GM12872 (cell line): ENCODE measurements around the gene ZFHX2.

ENCODE experiments used
- TF ChIP-seq, protein P1 (sequence below): IDR thresholded peaks from 3 replicates; pipeline ENCODE4 v1.5.1; 2011; ENCODE audit warnings: low read depth, mild to moderate bottlenecking, low read length, moderate library complexity; ENCODE audit not compliant: insufficient read depth

Gene ZFHX2

DNA sequence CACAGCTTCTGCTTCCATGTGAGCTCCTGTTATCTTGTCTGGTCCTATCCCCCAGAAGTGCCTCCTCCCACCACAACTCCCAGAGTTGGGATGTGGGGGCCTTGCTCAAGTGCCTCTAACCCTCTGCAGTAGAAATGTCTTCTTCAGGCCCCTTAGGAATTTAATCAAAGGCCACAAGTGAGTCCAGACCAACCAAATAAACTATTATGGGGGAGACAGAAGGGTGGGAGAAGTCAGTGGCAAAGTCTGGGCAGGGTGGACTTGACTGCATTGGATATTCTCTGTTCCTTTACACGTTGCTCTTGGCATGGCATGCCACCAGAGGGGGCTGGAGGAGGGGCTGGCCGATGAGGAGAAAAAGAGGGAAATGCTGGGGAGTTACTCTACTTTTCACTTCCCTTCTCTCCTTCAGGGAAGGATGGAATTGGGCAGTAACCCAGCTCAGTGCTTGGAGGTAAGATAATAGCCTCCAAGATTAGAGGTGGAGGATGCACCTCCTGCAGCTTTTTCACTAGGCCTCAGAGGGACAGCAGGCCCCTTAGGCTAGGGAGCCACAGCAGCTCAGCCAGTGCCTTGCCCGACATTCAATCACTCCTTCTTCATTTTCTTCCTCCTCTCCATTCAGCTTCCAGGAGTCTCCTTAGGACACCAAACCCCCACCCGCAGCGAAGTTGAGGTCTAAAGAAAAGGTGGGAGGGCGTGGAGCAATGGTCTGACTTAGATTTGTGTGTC is 17.2 kb upstream of the ZFHX2 start:
- TF ChIP-seq, protein P1, sequence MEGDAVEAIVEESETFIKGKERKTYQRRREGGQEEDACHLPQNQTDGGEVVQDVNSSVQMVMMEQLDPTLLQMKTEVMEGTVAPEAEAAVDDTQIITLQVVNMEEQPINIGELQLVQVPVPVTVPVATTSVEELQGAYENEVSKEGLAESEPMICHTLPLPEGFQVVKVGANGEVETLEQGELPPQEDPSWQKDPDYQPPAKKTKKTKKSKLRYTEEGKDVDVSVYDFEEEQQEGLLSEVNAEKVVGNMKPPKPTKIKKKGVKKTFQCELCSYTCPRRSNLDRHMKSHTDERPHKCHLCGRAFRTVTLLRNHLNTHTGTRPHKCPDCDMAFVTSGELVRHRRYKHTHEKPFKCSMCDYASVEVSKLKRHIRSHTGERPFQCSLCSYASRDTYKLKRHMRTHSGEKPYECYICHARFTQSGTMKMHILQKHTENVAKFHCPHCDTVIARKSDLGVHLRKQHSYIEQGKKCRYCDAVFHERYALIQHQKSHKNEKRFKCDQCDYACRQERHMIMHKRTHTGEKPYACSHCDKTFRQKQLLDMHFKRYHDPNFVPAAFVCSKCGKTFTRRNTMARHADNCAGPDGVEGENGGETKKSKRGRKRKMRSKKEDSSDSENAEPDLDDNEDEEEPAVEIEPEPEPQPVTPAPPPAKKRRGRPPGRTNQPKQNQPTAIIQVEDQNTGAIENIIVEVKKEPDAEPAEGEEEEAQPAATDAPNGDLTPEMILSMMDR = peak; percentile 54

DNA sequence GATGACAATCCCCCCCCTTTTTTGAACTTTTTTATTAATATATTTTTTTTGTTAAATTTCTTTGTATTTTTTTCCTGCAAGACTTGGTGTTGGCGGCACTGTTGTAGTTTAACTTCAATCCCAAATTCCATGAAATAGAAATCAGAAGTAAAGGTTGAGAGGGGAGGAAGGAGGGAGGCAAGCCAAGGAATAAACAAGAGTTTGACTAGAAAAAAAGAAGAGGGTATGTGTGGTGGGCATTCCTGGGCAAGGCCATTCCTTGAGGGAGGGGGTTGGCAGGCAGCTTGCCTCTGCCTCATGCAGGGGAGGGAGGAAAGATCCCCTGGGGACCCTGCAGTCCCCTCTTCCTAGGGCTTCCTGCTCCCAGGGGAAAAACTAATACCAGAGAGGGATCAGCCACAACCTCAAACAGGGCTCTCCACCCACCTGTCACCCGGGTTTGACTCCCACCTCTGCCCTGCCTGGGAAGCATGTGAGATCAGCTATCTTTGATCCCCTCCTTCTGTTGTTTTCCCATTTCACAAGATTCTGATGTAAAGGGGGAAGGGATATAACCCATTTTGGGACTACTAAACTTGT is 16.5 kb upstream of the ZFHX2 start:
- TF ChIP-seq, protein P1 = no peak

GRCh38 chr14:23567186-23568020 is 15.8 kb upstream of the ZFHX2 start, which contains the start of gene AP1G2:
Gene AP1G2, minus strand, starts transcription at chr14:23567791. Its CDS starts 477 bp downstream, at chr14:23567314.
- TF ChIP-seq, protein P1 = no peak

GRCh38 chr14:23566778-23567185 is 15.2 kb upstream of the ZFHX2 start:
- TF ChIP-seq, protein P1 = peak; percentile 25; the same call in 2 of the 3 replicates

- TF ChIP-seq, protein P1 = no peak
Observed at GRCh38 chr14:23566112-23566777, 14.7 kb upstream of the ZFHX2 start.

DNA sequence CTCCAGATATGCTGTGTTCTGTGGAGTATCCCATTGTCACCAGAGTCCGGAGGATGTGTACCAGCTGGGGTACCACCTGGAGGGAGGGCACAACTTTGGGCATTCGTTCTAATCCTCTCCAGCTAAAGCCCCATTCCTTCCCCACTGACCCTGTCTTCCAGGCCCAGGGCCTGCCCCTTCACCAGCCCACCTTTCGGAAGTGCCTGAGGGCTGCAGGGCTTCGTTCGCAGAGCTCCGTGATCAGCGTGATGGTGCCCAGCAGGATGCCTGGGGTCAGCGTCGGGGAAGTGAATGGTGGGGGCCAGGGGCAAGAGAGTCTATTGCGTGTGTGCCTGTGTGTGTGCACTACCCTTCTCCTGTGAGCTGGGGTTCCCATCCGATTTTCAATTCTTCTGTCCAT is 14.1 kb upstream of the ZFHX2 start:
- TF ChIP-seq, protein P1 = no peak

GRCh38 chr14:23564876-23565275 is 13.3 kb upstream of the ZFHX2 start:
- TF ChIP-seq, protein P1 = no peak
